ENCODE results near the gene PARD6G. TPM values are rescaled to one million over a fixed set of nuclear protein-coding genes. Genes with fewer than 3 reads are reported as not detected.

PARD6G gene
- total RNA-seq, 1 donor from 2014 or later, result 9.4 TPM

GRCh38 chr18:80196528-80197320, 50.6 kb downstream of the PARD6G start:
- no peaks in the 10 kb centered on the region for H3K36me3 ChIP-seq (ENCODE audit: control insufficient read depth, insufficient read depth, low read length)
- no peaks in the 10 kb centered on the region for H3K27me3 ChIP-seq (ENCODE audit: control insufficient read depth, insufficient read depth, low read length)
- DNase-seq (ENCODE audit: low read depth), result no peak
- H3K4me3 ChIP-seq (ENCODE audit: low read depth, low read length), result no peak overlapping the region
- TF ChIP-seq CTCF (IDR thresholded peaks at IDR 0.05; ENCODE audit: insufficient read depth, low read length, poor library complexity, severe bottlenecking), result no peak

- Histone ChIP-seq H3K4me3 (ENCODE audit: low read depth, low read length) (no peak overlapping the region), H3K36me3 (ENCODE audit: control insufficient read depth, insufficient read depth, low read length) (no peaks in the 10 kb centered on the region), H3K27me3 (ENCODE audit: control insufficient read depth, insufficient read depth, low read length) (no peaks in the 10 kb centered on the region)
- no peak for TF ChIP-seq CTCF (IDR thresholded peaks at IDR 0.05; ENCODE audit: insufficient read depth, low read length, poor library complexity, severe bottlenecking)
- DNase-seq (ENCODE audit: low read depth), result no peak
Measured at GRCh38 chr18:80194874-80195570, 52.3 kb downstream of the PARD6G start.

GRCh38 chr18:80193701-80194100, 53.6 kb downstream of the PARD6G start:
- Histone ChIP-seq H3K4me3 (ENCODE audit: low read depth, low read length) (no peak overlapping the region), H3K27me3 (ENCODE audit: control insufficient read depth, insufficient read depth, low read length) (no peaks in the 10 kb centered on the region), H3K36me3 (ENCODE audit: control insufficient read depth, insufficient read depth, low read length) (no peaks in the 10 kb centered on the region)
- TF ChIP-seq CTCF (IDR thresholded peaks at IDR 0.05; ENCODE audit: insufficient read depth, low read length, poor library complexity, severe bottlenecking), result no peak
- DNase-seq (ENCODE audit: low read depth), result no peak

GRCh38 chr18:80192653-80193385, 54.5 kb downstream of the PARD6G start:
- H3K27me3 ChIP-seq (ENCODE audit: control insufficient read depth, insufficient read depth, low read length), result no peaks in the 10 kb centered on the region
- no peak for DNase-seq (ENCODE audit: low read depth)
- no peak overlapping the region for H3K4me3 ChIP-seq (ENCODE audit: low read depth, low read length)
- TF ChIP-seq CTCF (IDR thresholded peaks at IDR 0.05; ENCODE audit: insufficient read depth, low read length, poor library complexity, severe bottlenecking), result no peak
- no peaks in the 10 kb centered on the region for H3K36me3 ChIP-seq (ENCODE audit: control insufficient read depth, insufficient read depth, low read length)

- no peak overlapping the region for H3K4me3 ChIP-seq (ENCODE audit: low read depth, low read length)
- no peaks in the 10 kb centered on the region for H3K36me3 ChIP-seq (ENCODE audit: control insufficient read depth, insufficient read depth, low read length)
- no peaks in the 10 kb centered on the region for H3K27me3 ChIP-seq (ENCODE audit: control insufficient read depth, insufficient read depth, low read length)
- DNase-seq (ENCODE audit: low read depth), result no peak
- no peak for TF ChIP-seq CTCF (IDR thresholded peaks at IDR 0.05; ENCODE audit: insufficient read depth, low read length, poor library complexity, severe bottlenecking)
Measured at GRCh38 chr18:80191907-80192652, 55.2 kb downstream of the PARD6G start.

Measured in kidney epithelial cell (primary cell).